HEK293 (cell line): Measurements from ENCODE around the gene SESN1.

Experiments
- HOXA7 ChIP-seq: sonication (generic); formaldehyde crosslinking; IDR thresholded peaks from 2 replicates; pipeline ENCODE4 v1.8.1; 2022; ENCODE audit warnings: missing genetic modification reagents, borderline replicate concordance
- ZNF146 ChIP-seq: fragments of 450-650 bp; formaldehyde crosslinking; IDR thresholded peaks from 2 replicates; pipeline ENCODE4 v1.5.1; 2016; ENCODE audit warnings: missing biosample characterization, missing genetic modification characterization
- ZNF169 ChIP-seq: fragments of 450-650 bp; formaldehyde crosslinking; IDR thresholded peaks from 2 replicates; pipeline ENCODE4 v1.5.1; 2016; ENCODE audit warnings: missing biosample characterization, missing genetic modification characterization
- ZNF175 ChIP-seq: fragments of 450-650 bp; formaldehyde crosslinking; IDR thresholded peaks from 2 replicates; pipeline ENCODE4 v1.5.1; 2016; ENCODE audit warnings: missing biosample characterization, missing genetic modification characterization
- ZNF23 ChIP-seq: fragments of 450-650 bp; formaldehyde crosslinking; IDR thresholded peaks from 2 replicates; pipeline ENCODE4 v1.5.1; 2016; ENCODE audit warnings: missing biosample characterization, missing genetic modification characterization, borderline replicate concordance
- ZNF398 ChIP-seq: fragments of 450-650 bp; formaldehyde crosslinking; IDR thresholded peaks from 2 replicates; pipeline ENCODE4 v1.5.1; 2017; ENCODE audit warnings: missing biosample characterization, missing genetic modification characterization
- TF ChIP-seq, protein P1 (sequence below): fragments of 450-650 bp; formaldehyde crosslinking; IDR thresholded peaks from 2 replicates; pipeline ENCODE4 v1.5.1; 2016; ENCODE audit warnings: missing biosample characterization, missing genetic modification characterization, low read depth
- TF ChIP-seq, protein P2 (sequence below): fragments of 450-650 bp; formaldehyde crosslinking; IDR thresholded peaks from 2 replicates; pipeline ENCODE4 v1.5.1; 2016; ENCODE audit warnings: missing biosample characterization, missing genetic modification characterization
- TF ChIP-seq, protein P3 (sequence below): fragments of 450-650 bp; formaldehyde crosslinking; IDR thresholded peaks from 2 replicates; pipeline ENCODE4 v1.5.1; 2016; ENCODE audit warnings: missing biosample characterization, missing genetic modification characterization
- TF ChIP-seq, protein P4 (sequence below): fragments of 450-650 bp; formaldehyde crosslinking; IDR thresholded peaks from 2 replicates; pipeline ENCODE4 v1.5.1; 2016; ENCODE audit warnings: missing biosample characterization, missing genetic modification characterization, borderline replicate concordance

- TF ChIP-seq HOXA7 (CRISPR knock-in tag) (no peak), ZNF175 (tag by site-specific recombination) (no peak), ZNF398 (tag by site-specific recombination) (no peak), ZNF23 (no peak), ZNF169 (tag by site-specific recombination) (no peak), ZNF146 (tag by site-specific recombination) (no peak)
- TF ChIP-seq, protein P1, sequence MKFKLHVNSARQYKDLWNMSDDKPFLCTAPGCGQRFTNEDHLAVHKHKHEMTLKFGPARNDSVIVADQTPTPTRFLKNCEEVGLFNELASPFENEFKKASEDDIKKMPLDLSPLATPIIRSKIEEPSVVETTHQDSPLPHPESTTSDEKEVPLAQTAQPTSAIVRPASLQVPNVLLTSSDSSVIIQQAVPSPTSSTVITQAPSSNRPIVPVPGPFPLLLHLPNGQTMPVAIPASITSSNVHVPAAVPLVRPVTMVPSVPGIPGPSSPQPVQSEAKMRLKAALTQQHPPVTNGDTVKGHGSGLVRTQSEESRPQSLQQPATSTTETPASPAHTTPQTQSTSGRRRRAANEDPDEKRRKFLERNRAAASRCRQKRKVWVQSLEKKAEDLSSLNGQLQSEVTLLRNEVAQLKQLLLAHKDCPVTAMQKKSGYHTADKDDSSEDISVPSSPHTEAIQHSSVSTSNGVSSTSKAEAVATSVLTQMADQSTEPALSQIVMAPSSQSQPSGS (tag by site-specific recombination): peak; percentile 90
- TF ChIP-seq, protein P2, sequence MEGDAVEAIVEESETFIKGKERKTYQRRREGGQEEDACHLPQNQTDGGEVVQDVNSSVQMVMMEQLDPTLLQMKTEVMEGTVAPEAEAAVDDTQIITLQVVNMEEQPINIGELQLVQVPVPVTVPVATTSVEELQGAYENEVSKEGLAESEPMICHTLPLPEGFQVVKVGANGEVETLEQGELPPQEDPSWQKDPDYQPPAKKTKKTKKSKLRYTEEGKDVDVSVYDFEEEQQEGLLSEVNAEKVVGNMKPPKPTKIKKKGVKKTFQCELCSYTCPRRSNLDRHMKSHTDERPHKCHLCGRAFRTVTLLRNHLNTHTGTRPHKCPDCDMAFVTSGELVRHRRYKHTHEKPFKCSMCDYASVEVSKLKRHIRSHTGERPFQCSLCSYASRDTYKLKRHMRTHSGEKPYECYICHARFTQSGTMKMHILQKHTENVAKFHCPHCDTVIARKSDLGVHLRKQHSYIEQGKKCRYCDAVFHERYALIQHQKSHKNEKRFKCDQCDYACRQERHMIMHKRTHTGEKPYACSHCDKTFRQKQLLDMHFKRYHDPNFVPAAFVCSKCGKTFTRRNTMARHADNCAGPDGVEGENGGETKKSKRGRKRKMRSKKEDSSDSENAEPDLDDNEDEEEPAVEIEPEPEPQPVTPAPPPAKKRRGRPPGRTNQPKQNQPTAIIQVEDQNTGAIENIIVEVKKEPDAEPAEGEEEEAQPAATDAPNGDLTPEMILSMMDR (tag by site-specific recombination): peak; percentile 23; the same call in 1 of the 2 replicates
- TF ChIP-seq, protein P3, sequence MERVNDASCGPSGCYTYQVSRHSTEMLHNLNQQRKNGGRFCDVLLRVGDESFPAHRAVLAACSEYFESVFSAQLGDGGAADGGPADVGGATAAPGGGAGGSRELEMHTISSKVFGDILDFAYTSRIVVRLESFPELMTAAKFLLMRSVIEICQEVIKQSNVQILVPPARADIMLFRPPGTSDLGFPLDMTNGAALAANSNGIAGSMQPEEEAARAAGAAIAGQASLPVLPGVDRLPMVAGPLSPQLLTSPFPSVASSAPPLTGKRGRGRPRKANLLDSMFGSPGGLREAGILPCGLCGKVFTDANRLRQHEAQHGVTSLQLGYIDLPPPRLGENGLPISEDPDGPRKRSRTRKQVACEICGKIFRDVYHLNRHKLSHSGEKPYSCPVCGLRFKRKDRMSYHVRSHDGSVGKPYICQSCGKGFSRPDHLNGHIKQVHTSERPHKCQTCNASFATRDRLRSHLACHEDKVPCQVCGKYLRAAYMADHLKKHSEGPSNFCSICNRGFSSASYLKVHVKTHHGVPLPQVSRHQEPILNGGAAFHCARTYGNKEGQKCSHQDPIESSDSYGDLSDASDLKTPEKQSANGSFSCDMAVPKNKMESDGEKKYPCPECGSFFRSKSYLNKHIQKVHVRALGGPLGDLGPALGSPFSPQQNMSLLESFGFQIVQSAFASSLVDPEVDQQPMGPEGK: peak; percentile 48
- TF ChIP-seq, protein P4, sequence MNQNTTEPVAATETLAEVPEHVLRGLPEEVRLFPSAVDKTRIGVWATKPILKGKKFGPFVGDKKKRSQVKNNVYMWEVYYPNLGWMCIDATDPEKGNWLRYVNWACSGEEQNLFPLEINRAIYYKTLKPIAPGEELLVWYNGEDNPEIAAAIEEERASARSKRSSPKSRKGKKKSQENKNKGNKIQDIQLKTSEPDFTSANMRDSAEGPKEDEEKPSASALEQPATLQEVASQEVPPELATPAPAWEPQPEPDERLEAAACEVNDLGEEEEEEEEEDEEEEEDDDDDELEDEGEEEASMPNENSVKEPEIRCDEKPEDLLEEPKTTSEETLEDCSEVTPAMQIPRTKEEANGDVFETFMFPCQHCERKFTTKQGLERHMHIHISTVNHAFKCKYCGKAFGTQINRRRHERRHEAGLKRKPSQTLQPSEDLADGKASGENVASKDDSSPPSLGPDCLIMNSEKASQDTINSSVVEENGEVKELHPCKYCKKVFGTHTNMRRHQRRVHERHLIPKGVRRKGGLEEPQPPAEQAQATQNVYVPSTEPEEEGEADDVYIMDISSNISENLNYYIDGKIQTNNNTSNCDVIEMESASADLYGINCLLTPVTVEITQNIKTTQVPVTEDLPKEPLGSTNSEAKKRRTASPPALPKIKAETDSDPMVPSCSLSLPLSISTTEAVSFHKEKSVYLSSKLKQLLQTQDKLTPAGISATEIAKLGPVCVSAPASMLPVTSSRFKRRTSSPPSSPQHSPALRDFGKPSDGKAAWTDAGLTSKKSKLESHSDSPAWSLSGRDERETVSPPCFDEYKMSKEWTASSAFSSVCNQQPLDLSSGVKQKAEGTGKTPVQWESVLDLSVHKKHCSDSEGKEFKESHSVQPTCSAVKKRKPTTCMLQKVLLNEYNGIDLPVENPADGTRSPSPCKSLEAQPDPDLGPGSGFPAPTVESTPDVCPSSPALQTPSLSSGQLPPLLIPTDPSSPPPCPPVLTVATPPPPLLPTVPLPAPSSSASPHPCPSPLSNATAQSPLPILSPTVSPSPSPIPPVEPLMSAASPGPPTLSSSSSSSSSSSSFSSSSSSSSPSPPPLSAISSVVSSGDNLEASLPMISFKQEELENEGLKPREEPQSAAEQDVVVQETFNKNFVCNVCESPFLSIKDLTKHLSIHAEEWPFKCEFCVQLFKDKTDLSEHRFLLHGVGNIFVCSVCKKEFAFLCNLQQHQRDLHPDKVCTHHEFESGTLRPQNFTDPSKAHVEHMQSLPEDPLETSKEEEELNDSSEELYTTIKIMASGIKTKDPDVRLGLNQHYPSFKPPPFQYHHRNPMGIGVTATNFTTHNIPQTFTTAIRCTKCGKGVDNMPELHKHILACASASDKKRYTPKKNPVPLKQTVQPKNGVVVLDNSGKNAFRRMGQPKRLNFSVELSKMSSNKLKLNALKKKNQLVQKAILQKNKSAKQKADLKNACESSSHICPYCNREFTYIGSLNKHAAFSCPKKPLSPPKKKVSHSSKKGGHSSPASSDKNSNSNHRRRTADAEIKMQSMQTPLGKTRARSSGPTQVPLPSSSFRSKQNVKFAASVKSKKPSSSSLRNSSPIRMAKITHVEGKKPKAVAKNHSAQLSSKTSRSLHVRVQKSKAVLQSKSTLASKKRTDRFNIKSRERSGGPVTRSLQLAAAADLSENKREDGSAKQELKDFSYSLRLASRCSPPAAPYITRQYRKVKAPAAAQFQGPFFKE (tag by site-specific recombination): no peak
Measured at GRCh38 chr6:109008537-109009235, 86.0 kb downstream of the SESN1 start.
